Muscle layer of colon (tissue), 2 donors: ENCODE data around the gene SMARCA4.
"Not testable (repeated sequence)": the region's sequence is repeated elsewhere in the genome, so short reads cannot be mapped to it uniquely, and the experiment has no call there.

Source experiments
- H3K27ac ChIP-seq: one replicate; pipeline ENCODE4 v1.7.0; 2013; ENCODE audit warnings: low read depth, mild to moderate bottlenecking, low read length, moderate library complexity
- H3K27me3 ChIP-seq, 2 donors: one replicate each; pipeline ENCODE4 v1.7.0; 2013; ENCODE audit warnings: low read length in 2 of 2, mild to moderate bottlenecking in 2 of 2; ENCODE audit not compliant: insufficient read depth in 2 of 2, control insufficient read depth in 1 of 2
- H3K36me3 ChIP-seq: one replicate; pipeline ENCODE4 v1.7.0; 2013; ENCODE audit warnings: mild to moderate bottlenecking, low read length; ENCODE audit not compliant: insufficient read depth
- H3K4me1 ChIP-seq: one replicate; pipeline ENCODE4 v1.7.0; 2013; ENCODE audit warnings: mild to moderate bottlenecking, low read length; ENCODE audit not compliant: insufficient read depth
- H3K4me3 ChIP-seq, 2 donors: one replicate each; pipeline ENCODE4 v1.7.0; 2013; ENCODE audit warnings: low read length in 2 of 2, low read depth in 1 of 2, mild to moderate bottlenecking in 1 of 2, moderate library complexity in 1 of 2
- H3K9ac ChIP-seq: one replicate; pipeline ENCODE4 v1.7.0; 2013; ENCODE audit warnings: low read length
- H3K9me3 ChIP-seq: one replicate; pipeline ENCODE4 v1.7.0; 2013; ENCODE audit warnings: mild to moderate bottlenecking, low read length
- donor health status: abdominal sarcoma.
- donor health status: Adenocarcinoma of cecum.

The SMARCA4 gene

GRCh38 chr19:11089254-11090013, 128.6 kb downstream of the SMARCA4 start, which contains the start of gene LDLR:
TSS of gene LDLR (plus strand) at chr19:11089463. CDS start at chr19:11089549, 86 bp downstream.
- peak within 1 kb of the TSS; percentile 7 to 59 for H3K4me3 ChIP-seq
- H3K4me1 ChIP-seq, result peaks cover 41% of the 10 kb centered on the region

GRCh38 chr19:11090014-11090263, 129.1 kb downstream of the SMARCA4 start:
- H3K27ac ChIP-seq, result peak overlapping the region; percentile 8
- peaks cover 42% of the 10 kb centered on the region for H3K4me1 ChIP-seq
- H3K9ac ChIP-seq, result not testable (repeated sequence)

More at GRCh38 chr19:11089254-11090013, 128.6 kb downstream of the SMARCA4 start, which contains the start of gene LDLR:
- Histone ChIP-seq H3K36me3 (no peaks in the 10 kb centered on the region), H3K9me3 (no peaks in the 10 kb centered on the region), H3K27me3 (peaks cover 0 to 5% of the 10 kb centered on the region in 2 donors), H3K27ac (peak within 1 kb of the TSS; percentile 8), H3K9ac (no peak within 1 kb of the TSS)

GRCh38 chr19:11090264-11090996, 129.6 kb downstream of the SMARCA4 start:
- Histone ChIP-seq H3K27me3 (peaks cover 0 to 5% of the 10 kb centered on the region in 2 donors), H3K4me1 (peaks cover 40% of the 10 kb centered on the region), H3K36me3 (no peaks in the 10 kb centered on the region), H3K27ac (peak overlapping the region; percentile 54), H3K4me3 (peak overlapping the region; percentile 57 to 83), H3K9ac (peak overlapping the region; percentile 84), H3K9me3 (no peaks in the 10 kb centered on the region)

More at GRCh38 chr19:11090014-11090263, 129.1 kb downstream of the SMARCA4 start:
- H3K9me3 ChIP-seq, H3K27me3 ChIP-seq, H3K36me3 ChIP-seq: not testable (repeated sequence)
- H3K4me3 ChIP-seq, result peak overlapping the region; percentile 7 to 59

DNA sequence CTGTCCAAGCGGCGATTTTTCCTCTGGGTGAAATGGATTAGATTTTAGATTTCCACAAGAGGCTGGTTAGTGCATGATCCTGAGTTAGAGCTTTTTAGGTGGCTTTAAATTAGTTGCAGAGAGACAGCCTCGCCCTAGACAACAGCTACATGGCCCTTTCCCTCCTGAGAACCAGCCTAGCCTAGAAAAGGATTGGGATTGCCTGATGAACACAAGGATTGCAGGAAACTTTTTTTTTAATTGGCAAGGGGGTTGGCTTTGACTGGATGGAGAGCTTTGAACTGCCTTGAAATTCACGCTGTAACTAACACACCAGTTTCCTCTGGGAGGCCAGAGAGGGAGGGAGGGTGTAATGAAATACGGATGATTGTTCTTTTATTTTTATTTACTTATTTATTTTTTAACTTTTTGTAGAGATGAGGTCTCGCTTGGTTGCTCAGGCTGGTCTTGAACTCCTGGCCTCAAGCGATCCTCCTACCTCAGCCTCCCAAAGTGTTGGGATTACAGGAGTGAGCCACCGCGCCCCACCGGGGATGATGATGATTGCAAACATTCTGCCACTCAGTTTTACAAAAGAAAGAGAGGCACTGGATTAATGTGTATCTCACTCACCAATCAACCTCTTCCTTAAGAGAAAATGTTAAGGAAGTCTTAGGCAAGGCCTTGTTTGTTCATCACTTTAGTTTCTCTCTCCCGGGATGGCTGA, 130.3 kb downstream of the SMARCA4 start:
- H3K27me3 ChIP-seq, result peaks cover 0 to 5% of the 10 kb centered on the region in 2 donors
- peak overlapping the region; percentile 56 for H3K27ac ChIP-seq
- peak overlapping the region; percentile 57 to 83 for H3K4me3 ChIP-seq
- H3K36me3 ChIP-seq, result no peaks in the 10 kb centered on the region
- H3K9me3 ChIP-seq, result no peaks in the 10 kb centered on the region
- peak overlapping the region; percentile 84 for H3K9ac ChIP-seq
- peaks cover 41% of the 10 kb centered on the region for H3K4me1 ChIP-seq

GRCh38 chr19:11091703-11092153, 130.9 kb downstream of the SMARCA4 start:
- Histone ChIP-seq H3K36me3 (no peaks in the 10 kb centered on the region), H3K9ac (peak overlapping the region; percentile 41), H3K9me3 (no peaks in the 10 kb centered on the region), H3K4me1 (peaks cover 41% of the 10 kb centered on the region), H3K4me3 (peak overlapping the region in 1 of 2 donors; percentile 38), H3K27me3 (peaks cover 0 to 5% of the 10 kb centered on the region in 2 donors), H3K27ac (peak overlapping the region; percentile 56)

GRCh38 chr19:11092181-11092538, 131.3 kb downstream of the SMARCA4 start:
- Histone ChIP-seq H3K4me3 (no peak overlapping the region), H3K27ac (peak overlapping the region; percentile 56), H3K9ac (no peak overlapping the region), H3K4me1 (peaks cover 41% of the 10 kb centered on the region), H3K36me3 (no peaks in the 10 kb centered on the region), H3K9me3 (no peaks in the 10 kb centered on the region), H3K27me3 (peaks cover 0 to 5% of the 10 kb centered on the region in 2 donors)

DNA sequence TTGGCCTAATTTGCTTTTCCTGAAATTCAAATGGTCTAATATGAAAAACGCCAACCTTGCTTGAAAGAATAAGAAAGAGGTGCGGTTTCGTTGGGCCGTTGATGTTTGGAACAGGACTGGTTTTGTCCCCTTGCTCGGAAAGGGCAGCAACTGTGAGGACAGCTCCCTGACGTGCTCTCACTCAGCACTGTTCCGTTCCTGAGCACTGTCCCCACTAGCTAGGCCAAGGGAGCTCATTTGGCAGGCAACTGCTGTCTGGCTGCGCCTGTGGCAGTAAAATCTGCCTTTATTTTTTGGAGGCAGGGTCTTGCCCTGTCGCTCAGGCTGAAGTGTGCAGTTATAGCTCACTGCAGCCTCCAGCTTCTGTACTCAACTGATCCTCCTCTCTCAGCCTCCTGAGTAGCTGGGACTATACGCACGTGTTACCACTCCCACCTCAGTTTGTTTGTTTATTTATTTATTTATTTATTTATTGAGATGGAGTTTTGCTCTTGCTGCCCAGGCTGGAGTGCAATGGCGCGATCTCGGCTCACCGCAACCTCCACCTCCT, 132.9 kb downstream of the SMARCA4 start:
- H3K9ac ChIP-seq, result no peak overlapping the region
- peak overlapping the region; percentile 15 for H3K27ac ChIP-seq
- no peaks in the 10 kb centered on the region for H3K9me3 ChIP-seq
- H3K36me3 ChIP-seq, result no peaks in the 10 kb centered on the region
- peaks cover 0 to 5% of the 10 kb centered on the region in 2 donors for H3K27me3 ChIP-seq
- H3K4me3 ChIP-seq, result no peak overlapping the region
- H3K4me1 ChIP-seq, result peaks cover 37% of the 10 kb centered on the region

DNA sequence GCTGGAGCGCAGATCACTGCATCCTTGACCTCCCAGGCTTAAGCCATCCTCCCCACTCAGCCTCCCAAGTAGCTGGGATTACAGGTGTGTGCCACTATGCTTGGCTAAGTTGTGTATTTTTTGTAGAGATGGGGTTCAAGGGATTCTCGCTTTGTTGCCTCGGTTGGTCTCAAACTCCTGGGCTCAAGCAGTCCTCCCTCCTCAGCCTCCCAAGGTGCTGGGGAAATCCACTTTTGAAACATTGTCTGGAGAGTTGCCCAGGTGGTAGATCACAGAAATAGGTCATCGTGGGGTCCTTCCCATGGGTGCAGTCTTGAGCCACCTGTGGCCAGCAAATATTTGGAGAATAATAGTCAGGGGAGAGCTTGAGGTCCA, 133.7 kb downstream of the SMARCA4 start:
- H3K9me3 ChIP-seq, result no peaks in the 10 kb centered on the region
- H3K27me3 ChIP-seq, result peaks cover 0 to 1% of the 10 kb centered on the region in 2 donors
- no peaks in the 10 kb centered on the region for H3K36me3 ChIP-seq
- H3K27ac ChIP-seq, result no peak overlapping the region
- no peak overlapping the region for H3K9ac ChIP-seq
- peaks cover 30% of the 10 kb centered on the region for H3K4me1 ChIP-seq
- no peak overlapping the region for H3K4me3 ChIP-seq

- no peaks in the 10 kb centered on the region for H3K27me3 ChIP-seq
- peaks cover 23% of the 10 kb centered on the region for H3K4me1 ChIP-seq
- no peak overlapping the region for H3K27ac ChIP-seq
- no peaks in the 10 kb centered on the region for H3K36me3 ChIP-seq
- no peak overlapping the region for H3K4me3 ChIP-seq
- H3K9me3 ChIP-seq, result no peaks in the 10 kb centered on the region
- H3K9ac ChIP-seq, result no peak overlapping the region
Measured at GRCh38 chr19:11096210-11096841, 135.5 kb downstream of the SMARCA4 start.

GRCh38 chr19:11097367-11097766, 136.5 kb downstream of the SMARCA4 start:
- not testable (repeated sequence) for H3K27ac ChIP-seq, H3K4me3 ChIP-seq, H3K36me3 ChIP-seq, H3K9me3 ChIP-seq, H3K27me3 ChIP-seq, H3K9ac ChIP-seq
- peaks cover 15% of the 10 kb centered on the region for H3K4me1 ChIP-seq

DNA sequence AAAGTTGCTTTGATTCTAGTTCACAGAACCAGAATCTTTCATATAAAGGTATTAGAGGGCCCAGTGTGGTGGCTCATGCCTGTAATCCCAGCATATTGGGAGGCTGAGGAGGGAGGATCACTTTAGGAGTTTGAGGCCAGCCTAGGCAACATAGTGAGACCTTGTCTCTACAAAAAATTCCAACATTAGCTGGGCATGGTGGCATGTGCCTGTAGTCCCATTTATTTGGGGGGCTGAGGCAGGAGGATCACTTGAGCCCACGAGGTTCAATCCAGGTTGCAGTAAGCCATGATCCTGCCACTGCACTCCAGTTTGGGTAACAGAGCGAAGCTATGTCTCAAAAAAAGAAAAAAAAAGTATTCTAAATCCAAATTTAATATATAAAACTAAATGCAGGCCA, 137.5 kb downstream of the SMARCA4 start:
- H3K36me3 ChIP-seq, result no peaks in the 10 kb centered on the region

More for the DNA sequence above, 137.5 kb downstream of the SMARCA4 start:
- no peak overlapping the region for H3K4me3 ChIP-seq
- no peaks in the 10 kb centered on the region for H3K27me3 ChIP-seq
- H3K27ac ChIP-seq, result no peak overlapping the region
- H3K9ac ChIP-seq, result no peak overlapping the region
- H3K9me3 ChIP-seq, result no peaks in the 10 kb centered on the region
- peaks cover 11% of the 10 kb centered on the region for H3K4me1 ChIP-seq
